WTC11 (cell line): ENCODE data around the gene CUL5. TPM values are rescaled to one million over a fixed set of nuclear protein-coding genes. Genes with fewer than 3 reads are reported as not detected.

ENCODE experiments used
- ATAC-seq: fragments of 200-7000 bp; cut with Tn5 transposase; 2 replicates; pipeline ENCODE4 v1.10.0; 2021; ENCODE audit warnings: mild to moderate bottlenecking, moderate library complexity
- CTCF ChIA-PET: fragments of 300-600 bp; sonication (Branson Sonifier 250); formaldehyde crosslinking; loops from one replicate; lab custom pipeline; 2021; ENCODE audit warnings: antibody characterized with exemption; lab: Charles Lee
- POLR2A ChIA-PET: fragments of 350-600 bp; sonication (Branson Sonifier 250); formaldehyde crosslinking; loops from one replicate; lab custom pipeline; 2021; ENCODE audit warnings: antibody characterized with exemption; lab: Charles Lee
- DNase-seq: peaks from one replicate; pipeline ENCODE4 v3.0.0; 2021; ENCODE audit warnings: low spot score
- H3K27ac Mint-ChIP-seq: 2 replicates; pipeline ENCODE4 v1.8.0; 2021; ENCODE audit warnings: mixed read lengths
- H3K27me3 Mint-ChIP-seq: 2 replicates; pipeline ENCODE4 v1.8.0; 2021; ENCODE audit warnings: low read depth, mild to moderate bottlenecking, moderate library complexity, mixed read lengths
- H3K36me3 Mint-ChIP-seq: 2 replicates; pipeline ENCODE4 v1.8.0; 2021; ENCODE audit warnings: mixed read lengths
- H3K4me1 Mint-ChIP-seq: 2 replicates; pipeline ENCODE4 v1.8.0; 2022; ENCODE audit warnings: mixed read lengths
- H3K4me3 Mint-ChIP-seq: 2 replicates; pipeline ENCODE4 v1.8.0; 2021; ENCODE audit warnings: mild to moderate bottlenecking, moderate library complexity, mixed read lengths
- H3K9me3 Mint-ChIP-seq: 2 replicates; pipeline ENCODE4 v1.8.0; 2021; ENCODE audit warnings: mixed read lengths
- EMX1 ChIP-seq: fragments of 250-450 bp; sonication (Bioruptor Pico); IDR thresholded peaks from 2 replicates; pipeline ENCODE4 v1.8.0; 2021; ENCODE audit warnings: mild to moderate bottlenecking
- FOXJ3 ChIP-seq: sonication (generic); formaldehyde crosslinking; IDR thresholded peaks from 2 replicates; pipeline ENCODE4 v1.9.0; 2021; ENCODE audit warnings: missing genetic modification reagents, mild to moderate bottlenecking, borderline replicate concordance
- GABPB1 ChIP-seq: sonication (generic); formaldehyde crosslinking; IDR thresholded peaks from 2 replicates; pipeline ENCODE4 v1.8.1; 2023; ENCODE audit warnings: mild to moderate bottlenecking, missing genetic modification reagents
- JUN ChIP-seq: sonication (generic); formaldehyde crosslinking; IDR thresholded peaks from 2 replicates; pipeline ENCODE4 v1.8.0; 2023; ENCODE audit warnings: mild to moderate bottlenecking, missing genetic modification reagents
- NFYB ChIP-seq: sonication (generic); formaldehyde crosslinking; conservative IDR thresholded peaks from 2 replicates; pipeline ENCODE4 v1.8.0; 2022; ENCODE audit warnings: low read depth, missing genetic modification reagents
- SMAD3 ChIP-seq: sonication (generic); formaldehyde crosslinking; IDR thresholded peaks from 2 replicates; pipeline ENCODE4 v1.8.0; 2022; ENCODE audit warnings: missing genetic modification reagents, mild to moderate bottlenecking, borderline replicate concordance
- TCF7 ChIP-seq: sonication (generic); formaldehyde crosslinking; IDR thresholded peaks from 2 replicates; pipeline ENCODE4 v1.8.0; 2022; ENCODE audit warnings: mild to moderate bottlenecking, low read depth, missing genetic modification reagents, moderate library complexity
- TEAD1 ChIP-seq: sonication (generic); formaldehyde crosslinking; IDR thresholded peaks from 2 replicates; pipeline ENCODE4 v1.8.0; 2022; ENCODE audit warnings: mild to moderate bottlenecking, missing genetic modification reagents
- TEAD4 ChIP-seq: sonication (generic); formaldehyde crosslinking; IDR thresholded peaks from 2 replicates; pipeline ENCODE4 v1.8.0; 2022; ENCODE audit warnings: mild to moderate bottlenecking, missing genetic modification reagents
- ZNF396 ChIP-seq: fragments of 250-450 bp; sonication (Bioruptor Pico); IDR thresholded peaks from 2 replicates; pipeline ENCODE4 v1.8.0; 2021; ENCODE audit warnings: mild to moderate bottlenecking, moderate library complexity, borderline replicate concordance
- ZNF423 ChIP-seq: fragments of 250-450 bp; sonication (Bioruptor Pico); IDR thresholded peaks from 2 replicates; pipeline ENCODE4 v2.1.2; 2022; ENCODE audit warnings: mild to moderate bottlenecking, moderate library complexity
- total RNA-seq: library from RNA; stranded (reverse); gene quantifications from 3 replicates; pipeline ENCODE4 v1.2.3, GENCODE V29; 2021
- TF ChIP-seq, protein P1 (sequence below): fragments of 250-450 bp; sonication (Bioruptor Pico); IDR thresholded peaks from 2 replicates; pipeline ENCODE4 v1.9.0; 2021; ENCODE audit warnings: mild to moderate bottlenecking
- TF ChIP-seq, protein P2 (sequence below): sonication (generic); formaldehyde crosslinking; IDR thresholded peaks from 2 replicates; pipeline ENCODE4 v1.8.1; 2022; ENCODE audit warnings: mild to moderate bottlenecking, moderate library complexity, missing genetic modification reagents
- TF ChIP-seq, protein P3 (sequence below): sonication (generic); formaldehyde crosslinking; IDR thresholded peaks from 2 replicates; pipeline ENCODE4 v1.8.1; 2023; ENCODE audit warnings: mild to moderate bottlenecking, missing genetic modification reagents
- TF ChIP-seq, protein P4 (sequence below): sonication (generic); formaldehyde crosslinking; IDR thresholded peaks from 2 replicates; pipeline ENCODE4 v1.8.1; 2023; ENCODE audit warnings: mild to moderate bottlenecking, moderate library complexity, missing genetic modification reagents
- TF ChIP-seq, protein P5 (sequence below): sonication (generic); formaldehyde crosslinking; IDR thresholded peaks from 2 replicates; pipeline ENCODE4 v1.8.0; 2022; ENCODE audit warnings: mild to moderate bottlenecking, missing genetic modification reagents
- TF ChIP-seq, protein P6 (sequence below): sonication (generic); formaldehyde crosslinking; IDR thresholded peaks from 2 replicates; pipeline ENCODE4 v1.8.1; 2022; ENCODE audit warnings: mild to moderate bottlenecking, missing genetic modification reagents, moderate library complexity, borderline replicate concordance
- TF ChIP-seq, protein P7 (sequence below): fragments of 250-450 bp; sonication (Bioruptor Pico); IDR thresholded peaks from 2 replicates; pipeline ENCODE4 v1.8.0; 2021; ENCODE audit warnings: mild to moderate bottlenecking
- TF ChIP-seq, protein P8 (sequence below): sonication (generic); formaldehyde crosslinking; IDR thresholded peaks from 2 replicates; pipeline ENCODE4 v1.8.1; 2023; ENCODE audit warnings: mild to moderate bottlenecking, missing genetic modification reagents

The CUL5 gene
- total RNA-seq, 1 experiment from 2014 or later = 31.4 TPM

DNA sequence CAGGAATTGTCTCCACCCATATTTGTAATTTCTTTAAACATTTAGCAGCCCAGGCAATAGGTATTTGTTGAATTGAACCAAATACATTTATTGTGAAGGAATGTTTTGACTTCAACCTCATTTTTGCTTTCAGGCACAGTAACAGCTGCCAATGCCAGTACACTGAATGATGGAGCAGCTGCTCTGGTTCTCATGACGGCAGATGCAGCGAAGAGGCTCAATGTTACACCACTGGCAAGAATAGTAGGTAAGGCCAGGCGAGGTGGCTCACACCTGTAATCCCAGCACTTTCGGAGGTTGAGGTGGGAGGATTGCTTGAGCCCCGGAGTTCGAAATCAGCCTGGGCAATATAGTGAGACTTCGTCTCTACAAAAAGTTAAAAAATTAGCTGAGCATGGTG lies 133.6 kb downstream of the CUL5 start:
- Mint-ChIP-seq H3K9me3 (no peaks in the 10 kb centered on the region), H3K27me3 (no peaks in the 10 kb centered on the region), H3K27ac (no peak overlapping the region), H3K4me1 (no peaks in the 10 kb centered on the region), H3K4me3 (no peak overlapping the region), H3K36me3 (peaks cover 28% of the 10 kb centered on the region)
- POLR2A ChIA-PET = no interaction called here
- ATAC-seq = no peak
- no peak for DNase-seq
- TF ChIP-seq TCF7 (CRISPR knock-in tag) (no peak), EMX1 (CRISPR knock-in tag) (no peak), ZNF396 (CRISPR knock-in tag) (no peak)
- TF ChIP-seq, protein P1, sequence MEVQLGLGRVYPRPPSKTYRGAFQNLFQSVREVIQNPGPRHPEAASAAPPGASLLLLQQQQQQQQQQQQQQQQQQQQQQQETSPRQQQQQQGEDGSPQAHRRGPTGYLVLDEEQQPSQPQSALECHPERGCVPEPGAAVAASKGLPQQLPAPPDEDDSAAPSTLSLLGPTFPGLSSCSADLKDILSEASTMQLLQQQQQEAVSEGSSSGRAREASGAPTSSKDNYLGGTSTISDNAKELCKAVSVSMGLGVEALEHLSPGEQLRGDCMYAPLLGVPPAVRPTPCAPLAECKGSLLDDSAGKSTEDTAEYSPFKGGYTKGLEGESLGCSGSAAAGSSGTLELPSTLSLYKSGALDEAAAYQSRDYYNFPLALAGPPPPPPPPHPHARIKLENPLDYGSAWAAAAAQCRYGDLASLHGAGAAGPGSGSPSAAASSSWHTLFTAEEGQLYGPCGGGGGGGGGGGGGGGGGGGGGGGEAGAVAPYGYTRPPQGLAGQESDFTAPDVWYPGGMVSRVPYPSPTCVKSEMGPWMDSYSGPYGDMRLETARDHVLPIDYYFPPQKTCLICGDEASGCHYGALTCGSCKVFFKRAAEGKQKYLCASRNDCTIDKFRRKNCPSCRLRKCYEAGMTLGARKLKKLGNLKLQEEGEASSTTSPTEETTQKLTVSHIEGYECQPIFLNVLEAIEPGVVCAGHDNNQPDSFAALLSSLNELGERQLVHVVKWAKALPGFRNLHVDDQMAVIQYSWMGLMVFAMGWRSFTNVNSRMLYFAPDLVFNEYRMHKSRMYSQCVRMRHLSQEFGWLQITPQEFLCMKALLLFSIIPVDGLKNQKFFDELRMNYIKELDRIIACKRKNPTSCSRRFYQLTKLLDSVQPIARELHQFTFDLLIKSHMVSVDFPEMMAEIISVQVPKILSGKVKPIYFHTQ (CRISPR knock-in tag) = no peak
- CTCF ChIA-PET = no interaction called here

DNA sequence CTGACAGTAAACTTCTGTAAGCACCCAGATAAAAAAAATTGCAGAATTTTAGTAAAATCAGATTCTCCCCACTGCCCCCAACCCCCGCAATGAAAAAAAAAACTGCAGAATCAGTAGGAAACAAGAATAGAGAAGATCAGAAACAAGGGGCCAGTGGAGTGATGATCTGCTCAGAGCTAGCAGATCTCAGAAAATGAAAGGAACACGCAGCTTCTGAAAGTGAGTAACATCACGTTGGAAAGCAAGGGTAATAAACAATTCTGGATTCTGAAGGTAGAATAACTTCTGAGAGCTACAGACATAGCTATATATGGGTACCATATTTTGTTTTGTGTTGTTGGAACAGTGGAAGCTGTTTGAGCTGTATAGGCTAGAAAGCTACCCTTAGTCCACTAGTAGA lies 135.9 kb downstream of the CUL5 start:
- Mint-ChIP-seq H3K4me1 (no peaks in the 10 kb centered on the region), H3K27ac (no peak overlapping the region), H3K9me3 (no peaks in the 10 kb centered on the region), H3K27me3 (no peaks in the 10 kb centered on the region), H3K36me3 (peaks cover 39% of the 10 kb centered on the region)
- DNase-seq = no peak
- ChIA-PET CTCF (interaction anchor here (0.7 to 1.3 kb wide), 2 partner anchors 145 to 333 kb away, joined by 3 to 4 read pairs; no protein-coding TSS in a partner anchor), POLR2A (no interaction called here)
- no peak for ATAC-seq
- TF ChIP-seq GABPB1 = no peak
- TF ChIP-seq, protein P2, sequence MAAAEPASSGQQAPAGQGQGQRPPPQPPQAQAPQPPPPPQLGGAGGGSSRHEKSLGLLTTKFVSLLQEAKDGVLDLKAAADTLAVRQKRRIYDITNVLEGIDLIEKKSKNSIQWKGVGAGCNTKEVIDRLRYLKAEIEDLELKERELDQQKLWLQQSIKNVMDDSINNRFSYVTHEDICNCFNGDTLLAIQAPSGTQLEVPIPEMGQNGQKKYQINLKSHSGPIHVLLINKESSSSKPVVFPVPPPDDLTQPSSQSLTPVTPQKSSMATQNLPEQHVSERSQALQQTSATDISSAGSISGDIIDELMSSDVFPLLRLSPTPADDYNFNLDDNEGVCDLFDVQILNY (CRISPR knock-in tag) = no peak
- TF ChIP-seq, protein P3, sequence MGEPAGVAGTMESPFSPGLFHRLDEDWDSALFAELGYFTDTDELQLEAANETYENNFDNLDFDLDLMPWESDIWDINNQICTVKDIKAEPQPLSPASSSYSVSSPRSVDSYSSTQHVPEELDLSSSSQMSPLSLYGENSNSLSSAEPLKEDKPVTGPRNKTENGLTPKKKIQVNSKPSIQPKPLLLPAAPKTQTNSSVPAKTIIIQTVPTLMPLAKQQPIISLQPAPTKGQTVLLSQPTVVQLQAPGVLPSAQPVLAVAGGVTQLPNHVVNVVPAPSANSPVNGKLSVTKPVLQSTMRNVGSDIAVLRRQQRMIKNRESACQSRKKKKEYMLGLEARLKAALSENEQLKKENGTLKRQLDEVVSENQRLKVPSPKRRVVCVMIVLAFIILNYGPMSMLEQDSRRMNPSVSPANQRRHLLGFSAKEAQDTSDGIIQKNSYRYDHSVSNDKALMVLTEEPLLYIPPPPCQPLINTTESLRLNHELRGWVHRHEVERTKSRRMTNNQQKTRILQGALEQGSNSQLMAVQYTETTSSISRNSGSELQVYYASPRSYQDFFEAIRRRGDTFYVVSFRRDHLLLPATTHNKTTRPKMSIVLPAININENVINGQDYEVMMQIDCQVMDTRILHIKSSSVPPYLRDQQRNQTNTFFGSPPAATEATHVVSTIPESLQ (CRISPR knock-in tag) = no peak
- TF ChIP-seq, protein P4, sequence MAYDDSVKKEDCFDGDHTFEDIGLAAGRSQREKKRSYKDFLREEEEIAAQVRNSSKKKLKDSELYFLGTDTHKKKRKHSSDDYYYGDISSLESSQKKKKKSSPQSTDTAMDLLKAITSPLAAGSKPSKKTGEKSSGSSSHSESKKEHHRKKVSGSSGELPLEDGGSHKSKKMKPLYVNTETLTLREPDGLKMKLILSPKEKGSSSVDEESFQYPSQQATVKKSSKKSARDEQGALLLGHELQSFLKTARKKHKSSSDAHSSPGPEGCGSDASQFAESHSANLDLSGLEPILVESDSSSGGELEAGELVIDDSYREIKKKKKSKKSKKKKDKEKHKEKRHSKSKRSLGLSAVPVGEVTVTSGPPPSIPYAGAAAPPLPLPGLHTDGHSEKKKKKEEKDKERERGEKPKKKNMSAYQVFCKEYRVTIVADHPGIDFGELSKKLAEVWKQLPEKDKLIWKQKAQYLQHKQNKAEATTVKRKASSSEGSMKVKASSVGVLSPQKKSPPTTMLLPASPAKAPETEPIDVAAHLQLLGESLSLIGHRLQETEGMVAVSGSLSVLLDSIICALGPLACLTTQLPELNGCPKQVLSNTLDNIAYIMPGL = no peak
- TF ChIP-seq, protein P5, sequence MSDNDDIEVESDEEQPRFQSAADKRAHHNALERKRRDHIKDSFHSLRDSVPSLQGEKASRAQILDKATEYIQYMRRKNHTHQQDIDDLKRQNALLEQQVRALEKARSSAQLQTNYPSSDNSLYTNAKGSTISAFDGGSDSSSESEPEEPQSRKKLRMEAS (CRISPR knock-in tag) = no peak
- no peak for TF ChIP-seq ZNF396 (CRISPR knock-in tag)
- no peak for TF ChIP-seq TCF7 (CRISPR knock-in tag)
- no peak for TF ChIP-seq JUN (CRISPR knock-in tag)
- TF ChIP-seq, all 79 proteins: peak for 0
- H3K4me3 Mint-ChIP-seq = no peak overlapping the region

DNA sequence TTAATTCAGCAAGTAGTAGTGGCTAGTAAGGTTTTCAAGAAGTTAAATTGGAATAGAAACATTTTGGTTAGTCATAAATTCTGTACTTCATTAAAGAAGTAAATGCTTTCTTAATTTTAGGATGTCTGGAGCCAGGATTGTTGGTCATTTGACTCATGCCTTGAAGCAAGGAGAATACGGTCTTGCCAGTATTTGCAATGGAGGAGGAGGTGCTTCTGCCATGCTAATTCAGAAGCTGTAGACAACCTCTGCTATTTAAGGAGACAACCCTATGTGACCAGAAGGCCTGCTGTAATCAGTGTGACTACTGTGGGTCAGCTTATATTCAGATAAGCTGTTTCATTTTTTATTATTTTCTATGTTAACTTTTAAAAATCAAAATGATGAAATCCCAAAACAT lies 138.5 kb downstream of the CUL5 start:
- ATAC-seq (no peak), DNase-seq (no peak)
- H3K4me3 Mint-ChIP-seq = no peak overlapping the region
- H3K4me1 Mint-ChIP-seq = no peaks in the 10 kb centered on the region
- TF ChIP-seq, protein P6, sequence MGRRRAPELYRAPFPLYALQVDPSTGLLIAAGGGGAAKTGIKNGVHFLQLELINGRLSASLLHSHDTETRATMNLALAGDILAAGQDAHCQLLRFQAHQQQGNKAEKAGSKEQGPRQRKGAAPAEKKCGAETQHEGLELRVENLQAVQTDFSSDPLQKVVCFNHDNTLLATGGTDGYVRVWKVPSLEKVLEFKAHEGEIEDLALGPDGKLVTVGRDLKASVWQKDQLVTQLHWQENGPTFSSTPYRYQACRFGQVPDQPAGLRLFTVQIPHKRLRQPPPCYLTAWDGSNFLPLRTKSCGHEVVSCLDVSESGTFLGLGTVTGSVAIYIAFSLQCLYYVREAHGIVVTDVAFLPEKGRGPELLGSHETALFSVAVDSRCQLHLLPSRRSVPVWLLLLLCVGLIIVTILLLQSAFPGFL (CRISPR knock-in tag) = no peak
- TF ChIP-seq, protein P7, sequence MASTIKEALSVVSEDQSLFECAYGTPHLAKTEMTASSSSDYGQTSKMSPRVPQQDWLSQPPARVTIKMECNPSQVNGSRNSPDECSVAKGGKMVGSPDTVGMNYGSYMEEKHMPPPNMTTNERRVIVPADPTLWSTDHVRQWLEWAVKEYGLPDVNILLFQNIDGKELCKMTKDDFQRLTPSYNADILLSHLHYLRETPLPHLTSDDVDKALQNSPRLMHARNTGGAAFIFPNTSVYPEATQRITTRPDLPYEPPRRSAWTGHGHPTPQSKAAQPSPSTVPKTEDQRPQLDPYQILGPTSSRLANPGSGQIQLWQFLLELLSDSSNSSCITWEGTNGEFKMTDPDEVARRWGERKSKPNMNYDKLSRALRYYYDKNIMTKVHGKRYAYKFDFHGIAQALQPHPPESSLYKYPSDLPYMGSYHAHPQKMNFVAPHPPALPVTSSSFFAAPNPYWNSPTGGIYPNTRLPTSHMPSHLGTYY (CRISPR knock-in tag) = no peak
- TF ChIP-seq ZNF423 (CRISPR knock-in tag) (no peak), TEAD1 (CRISPR knock-in tag) (no peak), NFYB (no peak), SMAD3 (no peak), FOXJ3 (CRISPR knock-in tag) (no peak), TEAD4 (CRISPR knock-in tag) (no peak)
- TF ChIP-seq, protein P8, sequence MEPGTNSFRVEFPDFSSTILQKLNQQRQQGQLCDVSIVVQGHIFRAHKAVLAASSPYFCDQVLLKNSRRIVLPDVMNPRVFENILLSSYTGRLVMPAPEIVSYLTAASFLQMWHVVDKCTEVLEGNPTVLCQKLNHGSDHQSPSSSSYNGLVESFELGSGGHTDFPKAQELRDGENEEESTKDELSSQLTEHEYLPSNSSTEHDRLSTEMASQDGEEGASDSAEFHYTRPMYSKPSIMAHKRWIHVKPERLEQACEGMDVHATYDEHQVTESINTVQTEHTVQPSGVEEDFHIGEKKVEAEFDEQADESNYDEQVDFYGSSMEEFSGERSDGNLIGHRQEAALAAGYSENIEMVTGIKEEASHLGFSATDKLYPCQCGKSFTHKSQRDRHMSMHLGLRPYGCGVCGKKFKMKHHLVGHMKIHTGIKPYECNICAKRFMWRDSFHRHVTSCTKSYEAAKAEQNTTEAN (CRISPR knock-in tag) = no peak
- CTCF ChIA-PET = no interaction called here
- H3K9me3 Mint-ChIP-seq = no peaks in the 10 kb centered on the region
- no peak overlapping the region for H3K27ac Mint-ChIP-seq
- peaks cover 52% of the 10 kb centered on the region for H3K36me3 Mint-ChIP-seq
- POLR2A ChIA-PET = no interaction called here
- H3K27me3 Mint-ChIP-seq = no peaks in the 10 kb centered on the region
